Measurements from ENCODE around the gene MESD.

MESD gene

GRCh38 chr15:80984856-80985255, 4.8 kb downstream of the MESD start:
- ATAC-seq = no peak
- H3K27ac Mint-ChIP-seq = peak overlapping the region in 1 of 2 donors; percentile 62

GRCh38 chr15:80982839-80983238, 6.8 kb downstream of the MESD start:
- no peak for ATAC-seq
- H3K4me3 Mint-ChIP-seq = no peak overlapping the region

More at GRCh38 chr15:80984856-80985255, 4.8 kb downstream of the MESD start:
- Mint-ChIP-seq H3K27me3 (no peaks in the 10 kb centered on the region), H3K9me3 (no peaks in the 10 kb centered on the region), H3K4me1 (peaks cover 64% of the 10 kb centered on the region), H3K4me3 (peak overlapping the region in 1 of 2 donors; percentile 2)
- no peak for DNase-seq

GRCh38 chr15:80982205-80982604, 7.4 kb downstream of the MESD start:
- H3K4me3 Mint-ChIP-seq = no peak overlapping the region
- H3K4me1 Mint-ChIP-seq = peaks cover 70% of the 10 kb centered on the region
- ATAC-seq (no peak), DNase-seq (no peak)
- no peaks in the 10 kb centered on the region for H3K9me3 Mint-ChIP-seq
- H3K27me3 Mint-ChIP-seq = no peaks in the 10 kb centered on the region
- H3K27ac Mint-ChIP-seq = no peak overlapping the region

More at GRCh38 chr15:80982839-80983238, 6.8 kb downstream of the MESD start:
- peaks cover 67% of the 10 kb centered on the region for H3K4me1 Mint-ChIP-seq
- peak overlapping the region in 1 of 2 donors; percentile 60 for H3K27ac Mint-ChIP-seq
- no peak for DNase-seq
- no peaks in the 10 kb centered on the region for H3K9me3 Mint-ChIP-seq
- H3K27me3 Mint-ChIP-seq = no peaks in the 10 kb centered on the region

GRCh38 chr15:80979538-80980200, 9.9 kb downstream of the MESD start:
- DNase-seq (no peak), ATAC-seq (no peak)
- H3K9me3 Mint-ChIP-seq = no peaks in the 10 kb centered on the region
- no peak overlapping the region for H3K4me3 Mint-ChIP-seq
- peak overlapping the region in 1 of 2 donors; percentile 20 for H3K27ac Mint-ChIP-seq
- no peaks in the 10 kb centered on the region for H3K27me3 Mint-ChIP-seq
- peaks cover 68% of the 10 kb centered on the region for H3K4me1 Mint-ChIP-seq

GRCh38 chr15:80978685-80979329, 10.8 kb downstream of the MESD start:
- Mint-ChIP-seq H3K27me3 (no peaks in the 10 kb centered on the region), H3K9me3 (no peaks in the 10 kb centered on the region), H3K4me3 (no peak overlapping the region), H3K27ac (peak overlapping the region in 1 of 2 donors; percentile 27), H3K4me1 (peaks cover 61% of the 10 kb centered on the region)
- ATAC-seq (no peak), DNase-seq (no peak)

- Mint-ChIP-seq H3K4me3 (no peak overlapping the region), H3K27me3 (no peaks in the 10 kb centered on the region), H3K27ac (no peak overlapping the region), H3K9me3 (no peaks in the 10 kb centered on the region), H3K4me1 (peaks cover 54% of the 10 kb centered on the region)
- DNase-seq = peak in 1 of 2 donors; percentile 24
- ATAC-seq = peak; percentile 53
Measured at GRCh38 chr15:80977627-80978036, 12.0 kb downstream of the MESD start.

GRCh38 chr15:80976851-80977250, 12.8 kb downstream of the MESD start:
- Mint-ChIP-seq H3K27ac (peak overlapping the region; percentile 61 to 71), H3K9me3 (no peaks in the 10 kb centered on the region), H3K4me3 (no peak overlapping the region), H3K4me1 (peaks cover 48% of the 10 kb centered on the region), H3K27me3 (no peaks in the 10 kb centered on the region)
- no peak for DNase-seq
- no peak for ATAC-seq

- H3K9me3 Mint-ChIP-seq = no peaks in the 10 kb centered on the region
- peaks cover 53% of the 10 kb centered on the region for H3K4me1 Mint-ChIP-seq
- no peaks in the 10 kb centered on the region for H3K27me3 Mint-ChIP-seq
- DNase-seq = no peak
- no peak overlapping the region for H3K27ac Mint-ChIP-seq
- H3K4me3 Mint-ChIP-seq = no peak overlapping the region
- peak; percentile 34 for ATAC-seq
Measured at GRCh38 chr15:80974914-80975313, 14.7 kb downstream of the MESD start.

GRCh38 chr15:80972276-80972675, 17.3 kb downstream of the MESD start:
- Mint-ChIP-seq H3K4me3 (no peak overlapping the region), H3K27ac (no peak overlapping the region), H3K9me3 (no peaks in the 10 kb centered on the region), H3K27me3 (no peaks in the 10 kb centered on the region), H3K4me1 (peaks cover 39% of the 10 kb centered on the region)
- ATAC-seq (no peak), DNase-seq (no peak)

GRCh38 chr15:80971143-80971542, 18.5 kb downstream of the MESD start:
- no peak overlapping the region for H3K27ac Mint-ChIP-seq
- H3K4me3 Mint-ChIP-seq = no peak overlapping the region
- H3K27me3 Mint-ChIP-seq = no peaks in the 10 kb centered on the region
- H3K9me3 Mint-ChIP-seq = no peaks in the 10 kb centered on the region
- ATAC-seq (no peak), DNase-seq (no peak)
- peaks cover 28% of the 10 kb centered on the region for H3K4me1 Mint-ChIP-seq

GRCh38 chr15:80970658-80971057, 19.0 kb downstream of the MESD start:
- no peak for ATAC-seq
- no peak overlapping the region for H3K4me3 Mint-ChIP-seq
- no peak for DNase-seq
- no peaks in the 10 kb centered on the region for H3K27me3 Mint-ChIP-seq
- no peak overlapping the region for H3K27ac Mint-ChIP-seq
- peaks cover 24% of the 10 kb centered on the region for H3K4me1 Mint-ChIP-seq
- H3K9me3 Mint-ChIP-seq = no peaks in the 10 kb centered on the region

GRCh38 chr15:80970018-80970657, 19.5 kb downstream of the MESD start:
- no peak overlapping the region for H3K27ac Mint-ChIP-seq
- ATAC-seq = peak; percentile 66
- H3K4me1 Mint-ChIP-seq = peaks cover 19% of the 10 kb centered on the region
- H3K9me3 Mint-ChIP-seq = no peaks in the 10 kb centered on the region
- no peak overlapping the region for H3K4me3 Mint-ChIP-seq
- DNase-seq = peak; percentile 42 to 47
- H3K27me3 Mint-ChIP-seq = no peaks in the 10 kb centered on the region

GRCh38 chr15:80969316-80969715, 20.3 kb downstream of the MESD start:
- Mint-ChIP-seq H3K27ac (peak overlapping the region in 1 of 2 donors; percentile 34), H3K4me1 (peaks cover 13% of the 10 kb centered on the region), H3K27me3 (no peaks in the 10 kb centered on the region), H3K4me3 (no peak overlapping the region), H3K9me3 (no peaks in the 10 kb centered on the region)
- ATAC-seq = no peak
- no peak for DNase-seq

- Mint-ChIP-seq H3K27ac (no peak overlapping the region), H3K4me3 (no peak overlapping the region), H3K9me3 (no peaks in the 10 kb centered on the region), H3K4me1 (peaks cover 14% of the 10 kb centered on the region), H3K27me3 (no peaks in the 10 kb centered on the region)
- ATAC-seq (no peak), DNase-seq (no peak)
Measured at GRCh38 chr15:80967991-80968510, 21.6 kb downstream of the MESD start.

- H3K4me3 Mint-ChIP-seq = no peak overlapping the region
- H3K9me3 Mint-ChIP-seq = no peaks in the 10 kb centered on the region
- no peak overlapping the region for H3K27ac Mint-ChIP-seq
- DNase-seq (no peak), ATAC-seq (no peak)
- H3K4me1 Mint-ChIP-seq = peaks cover 20% of the 10 kb centered on the region
- H3K27me3 Mint-ChIP-seq = no peaks in the 10 kb centered on the region
Measured at GRCh38 chr15:80967451-80967850, 22.2 kb downstream of the MESD start.

Data from stimulated activated naive CD8-positive, alpha-beta T cell treated with anti-CD3 and anti-CD28 coated beads, Interleukin-15, amount 100 ng/mL, for 72 hours (primary cell).